CD4-positive, alpha-beta T cell treated with Interleukin-15 for 1 hour (primary cell): Measurements from ENCODE around the gene RHBDL3.
A peak's percentile ranks its signal among the peaks of the same experiment; 100 is the strongest.
"Not testable (repeated sequence)": the region's sequence is repeated elsewhere in the genome, so short reads cannot be mapped to it uniquely, and the experiment has no call there.

Source experiments
- DNase-seq: peaks from one replicate; pipeline ENCODE4 v3.0.0-alpha.2; 2020

RHBDL3 gene

GRCh38 chr17:32331243-32332040 is 65.8 kb downstream of the RHBDL3 start:
- DNase-seq, result no peak

GRCh38 chr17:32333187-32333586 is 67.6 kb downstream of the RHBDL3 start:
- no peak for DNase-seq

GRCh38 chr17:32335046-32335445 is 69.4 kb downstream of the RHBDL3 start:
- DNase-seq, result no peak

GRCh38 chr17:32335687-32336086 is 70.1 kb downstream of the RHBDL3 start:
- DNase-seq, result no peak

GRCh38 chr17:32341141-32341856 is 75.7 kb downstream of the RHBDL3 start:
- peak; percentile 47 for DNase-seq

- DNase-seq, result peak; percentile 69
Measured at GRCh38 chr17:32341857-32342602, 76.4 kb downstream of the RHBDL3 start, which contains the start of gene C17orf75. C17orf75 (minus strand) TSS chr17:32342173; CDS start chr17:32342139, 34 bp downstream.

GRCh38 chr17:32342603-32343325 is 77.1 kb downstream of the RHBDL3 start:
- no peak for DNase-seq

GRCh38 chr17:32345951-32346600 is 80.4 kb downstream of the RHBDL3 start:
- DNase-seq, result no peak

- DNase-seq, result no peak
Measured at GRCh38 chr17:32348483-32348800, 82.8 kb downstream of the RHBDL3 start.

GRCh38 chr17:32349503-32349853 is 83.8 kb downstream of the RHBDL3 start:
- DNase-seq, result no peak

GRCh38 chr17:32349854-32350665 is 84.4 kb downstream of the RHBDL3 start, which contains the start of gene ZNF207:
ZNF207 (plus strand) TSS chr17:32350157; CDS start chr17:32350286, 129 bp downstream.
- peak; percentile 96 for DNase-seq

GRCh38 chr17:32350666-32351418 is 85.2 kb downstream of the RHBDL3 start:
- peak; percentile 59 for DNase-seq

GRCh38 chr17:32352734-32353133 is 87.1 kb downstream of the RHBDL3 start:
- not testable (repeated sequence) for DNase-seq

- no peak for DNase-seq
Measured at GRCh38 chr17:32355649-32356377, 90.2 kb downstream of the RHBDL3 start.

- no peak for DNase-seq
Measured at GRCh38 chr17:32356378-32356743, 90.7 kb downstream of the RHBDL3 start.

GRCh38 chr17:32356750-32357149 is 91.1 kb downstream of the RHBDL3 start:
- DNase-seq, result no peak

GRCh38 chr17:32357615-32358014 is 92.0 kb downstream of the RHBDL3 start:
- DNase-seq, result no peak

GRCh38 chr17:32361270-32361669 is 95.6 kb downstream of the RHBDL3 start:
- DNase-seq, result no peak

- no peak for DNase-seq
Measured at GRCh38 chr17:32370426-32370825, 104.8 kb downstream of the RHBDL3 start.
